ENCODE results near the gene BRSK2.

BRSK2 gene

GRCh38 chr11:1456176-1456575 lies 66.4 kb downstream of the BRSK2 start:
- no peak overlapping the region for H3K4me3 Mint-ChIP-seq
- no peak overlapping the region for H3K27ac Mint-ChIP-seq
- DNase-seq = no peak
- no peaks in the 10 kb centered on the region for H3K36me3 Mint-ChIP-seq (ENCODE audit: low read depth)
- no peak for TF ChIP-seq CTCF (IDR thresholded peaks at IDR 0.05)
- no peaks in the 10 kb centered on the region for H3K27me3 Mint-ChIP-seq (ENCODE audit: low read depth, poor library complexity)
- H3K9me3 Mint-ChIP-seq = no peaks in the 10 kb centered on the region
- peaks cover 16% of the 10 kb centered on the region for H3K4me1 Mint-ChIP-seq

- Mint-ChIP-seq H3K27me3 (ENCODE audit: low read depth, poor library complexity) (no peaks in the 10 kb centered on the region), H3K4me3 (no peak overlapping the region), H3K27ac (no peak overlapping the region), H3K4me1 (peaks cover 22% of the 10 kb centered on the region), H3K9me3 (no peaks in the 10 kb centered on the region), H3K36me3 (ENCODE audit: low read depth) (no peaks in the 10 kb centered on the region)
- DNase-seq = no peak
- no peak for TF ChIP-seq CTCF (IDR thresholded peaks at IDR 0.05)
These were observed 67.0 kb downstream of the BRSK2 start for GRCh38 chr11:1456596-1457325.

- no peak overlapping the region for H3K27ac Mint-ChIP-seq
These were observed 67.6 kb downstream of the BRSK2 start for GRCh38 chr11:1457326-1457680.

GRCh38 chr11:1457856-1458255 lies 68.1 kb downstream of the BRSK2 start:
- H3K36me3 Mint-ChIP-seq (ENCODE audit: low read depth) = no peaks in the 10 kb centered on the region
- H3K9me3 Mint-ChIP-seq = no peaks in the 10 kb centered on the region
- no peaks in the 10 kb centered on the region for H3K27me3 Mint-ChIP-seq (ENCODE audit: low read depth, poor library complexity)
- no peak overlapping the region for H3K27ac Mint-ChIP-seq
- no peak for TF ChIP-seq CTCF (IDR thresholded peaks at IDR 0.05)
- peaks cover 24% of the 10 kb centered on the region for H3K4me1 Mint-ChIP-seq
- H3K4me3 Mint-ChIP-seq = no peak overlapping the region
- no peak for DNase-seq

More at GRCh38 chr11:1457326-1457680, 67.6 kb downstream of the BRSK2 start:
- no peaks in the 10 kb centered on the region for H3K27me3 Mint-ChIP-seq (ENCODE audit: low read depth, poor library complexity)
- H3K4me3 Mint-ChIP-seq = no peak overlapping the region
- H3K9me3 Mint-ChIP-seq = no peaks in the 10 kb centered on the region
- TF ChIP-seq CTCF (IDR thresholded peaks at IDR 0.05) = no peak
- H3K4me1 Mint-ChIP-seq = peaks cover 24% of the 10 kb centered on the region
- H3K36me3 Mint-ChIP-seq (ENCODE audit: low read depth) = no peaks in the 10 kb centered on the region
- DNase-seq = no peak

GRCh38 chr11:1458340-1459218 lies 68.8 kb downstream of the BRSK2 start:
- no peak overlapping the region for H3K4me3 Mint-ChIP-seq
- no peaks in the 10 kb centered on the region for H3K27me3 Mint-ChIP-seq (ENCODE audit: low read depth, poor library complexity)
- H3K36me3 Mint-ChIP-seq (ENCODE audit: low read depth) = no peaks in the 10 kb centered on the region
- DNase-seq = peak; percentile 62
- peaks cover 24% of the 10 kb centered on the region for H3K4me1 Mint-ChIP-seq
- H3K9me3 Mint-ChIP-seq = no peaks in the 10 kb centered on the region
- TF ChIP-seq CTCF (IDR thresholded peaks at IDR 0.05) = no peak
- no peak overlapping the region for H3K27ac Mint-ChIP-seq

Measured in nephron progenitor cell (in vitro differentiated cells).